HG02852 (cell line): ENCODE data around the gene MINDY4.

ENCODE experiments used
- ATAC-seq: cut with Tn5 transposase; IDR thresholded peaks from one replicate; pipeline ENCODE4 v1.9.1; 2021; ENCODE audit warnings: mild to moderate bottlenecking, moderate library complexity; ENCODE audit not compliant: unreplicated experiment

MINDY4 gene

DNA sequence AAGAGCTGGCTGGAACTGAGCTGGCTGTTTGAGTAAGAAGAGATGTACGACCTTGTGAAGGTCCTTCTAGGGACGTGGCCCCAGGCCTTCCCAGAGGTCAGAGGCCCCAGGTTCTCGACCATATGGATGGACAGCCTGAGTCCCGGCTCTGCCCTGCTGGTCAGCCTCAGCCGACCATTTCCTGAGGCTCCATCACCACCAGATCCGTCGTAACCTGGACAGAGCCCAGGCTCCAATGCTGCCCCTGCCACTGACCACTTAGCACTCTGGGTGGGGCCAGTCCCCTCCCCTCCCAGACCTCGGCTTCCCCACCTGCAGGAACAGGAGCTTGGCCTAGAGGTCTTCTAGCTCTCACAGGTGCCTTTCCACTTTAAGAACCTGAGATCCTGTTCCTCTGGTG is 29.9 kb upstream of the MINDY4 start:
- no peak for ATAC-seq

DNA sequence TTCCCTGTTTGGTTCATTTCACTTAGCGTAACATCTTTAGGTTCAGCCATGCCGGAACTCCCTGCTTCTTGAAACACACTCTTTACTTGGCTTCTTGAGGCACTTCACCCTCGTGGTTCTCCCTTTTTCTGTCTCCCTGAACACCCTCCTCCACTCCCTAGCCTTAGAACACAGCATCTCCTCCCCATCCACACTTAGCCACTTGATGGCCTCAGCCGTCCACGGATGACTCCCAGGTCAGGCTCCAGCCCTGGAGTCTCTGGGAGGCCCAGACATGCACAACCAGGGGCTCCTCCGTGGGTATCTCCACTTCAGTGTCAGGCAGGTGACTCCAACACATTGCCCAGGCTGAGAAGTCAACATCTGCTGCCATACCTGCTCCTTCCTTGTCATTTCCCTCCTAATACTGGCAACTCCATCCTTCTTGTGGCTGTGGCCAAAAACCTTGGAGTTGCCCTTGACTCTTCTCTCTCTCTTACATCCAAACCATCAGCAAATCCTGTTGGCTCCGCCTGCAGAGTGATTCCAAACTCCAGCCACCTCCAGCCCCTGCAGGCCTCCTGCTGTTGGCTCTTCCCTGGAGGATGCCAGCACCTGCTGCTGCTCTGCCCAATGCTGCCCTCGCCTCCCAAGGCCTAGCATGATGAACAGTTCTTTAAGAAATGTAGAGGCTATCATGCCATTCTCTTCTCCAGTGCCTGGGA is 27.7 kb upstream of the MINDY4 start:
- no peak for ATAC-seq

GRCh38 chr7:30744075-30744417 is 27.2 kb upstream of the MINDY4 start:
- no peak for ATAC-seq

DNA sequence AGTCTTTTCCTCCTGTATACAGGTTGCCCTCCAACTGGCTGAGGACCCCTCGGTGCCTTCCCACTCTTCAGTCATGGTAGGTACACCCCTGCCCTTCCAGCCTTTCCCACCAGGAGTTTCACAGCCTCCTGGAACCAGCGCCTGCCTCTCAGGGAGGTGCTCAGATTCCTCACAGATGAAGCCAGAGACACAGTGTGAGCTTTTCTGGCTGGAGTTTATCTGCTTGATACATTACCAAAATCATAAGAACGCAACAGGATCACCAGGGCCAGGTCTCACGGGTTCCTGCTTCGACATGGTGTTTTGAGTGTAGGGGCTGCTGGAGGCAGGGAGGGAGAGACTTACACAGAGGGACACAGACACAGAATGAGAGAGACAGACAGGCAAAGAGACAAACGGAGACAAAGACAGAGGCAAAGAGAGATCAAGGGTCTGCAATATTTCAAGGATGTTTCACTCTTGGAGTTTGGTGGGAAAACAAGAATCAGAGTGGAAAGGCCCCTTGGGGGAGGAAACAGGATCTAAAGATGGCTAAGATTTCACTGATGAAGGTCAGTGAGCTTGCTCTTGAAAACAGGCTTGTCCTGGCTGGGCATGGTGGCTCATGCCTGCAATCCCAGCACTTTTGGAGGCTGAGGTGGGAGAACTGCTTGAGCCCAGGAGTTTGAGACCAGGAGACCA is 25.8 kb upstream of the MINDY4 start:
- ATAC-seq, result no peak

DNA sequence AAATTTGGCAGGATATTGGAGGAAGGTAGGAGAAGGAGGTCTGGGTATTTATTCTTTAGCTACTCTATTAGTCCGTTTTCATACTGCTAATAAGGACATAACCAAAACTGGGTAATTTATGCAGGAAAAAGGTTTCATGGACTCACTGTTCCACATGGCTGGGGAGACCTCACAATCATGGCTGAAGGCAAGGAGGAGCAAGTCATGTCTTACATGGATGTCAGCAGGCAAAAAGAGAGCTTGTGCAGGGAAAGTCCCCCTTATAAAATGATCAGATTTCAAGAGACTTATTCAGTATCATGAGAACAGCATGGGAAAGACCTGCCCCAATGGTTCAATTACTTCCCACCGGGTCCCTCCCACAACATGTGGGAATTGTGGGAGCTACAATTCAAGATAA is 21.2 kb upstream of the MINDY4 start:
- ATAC-seq, result no peak

DNA sequence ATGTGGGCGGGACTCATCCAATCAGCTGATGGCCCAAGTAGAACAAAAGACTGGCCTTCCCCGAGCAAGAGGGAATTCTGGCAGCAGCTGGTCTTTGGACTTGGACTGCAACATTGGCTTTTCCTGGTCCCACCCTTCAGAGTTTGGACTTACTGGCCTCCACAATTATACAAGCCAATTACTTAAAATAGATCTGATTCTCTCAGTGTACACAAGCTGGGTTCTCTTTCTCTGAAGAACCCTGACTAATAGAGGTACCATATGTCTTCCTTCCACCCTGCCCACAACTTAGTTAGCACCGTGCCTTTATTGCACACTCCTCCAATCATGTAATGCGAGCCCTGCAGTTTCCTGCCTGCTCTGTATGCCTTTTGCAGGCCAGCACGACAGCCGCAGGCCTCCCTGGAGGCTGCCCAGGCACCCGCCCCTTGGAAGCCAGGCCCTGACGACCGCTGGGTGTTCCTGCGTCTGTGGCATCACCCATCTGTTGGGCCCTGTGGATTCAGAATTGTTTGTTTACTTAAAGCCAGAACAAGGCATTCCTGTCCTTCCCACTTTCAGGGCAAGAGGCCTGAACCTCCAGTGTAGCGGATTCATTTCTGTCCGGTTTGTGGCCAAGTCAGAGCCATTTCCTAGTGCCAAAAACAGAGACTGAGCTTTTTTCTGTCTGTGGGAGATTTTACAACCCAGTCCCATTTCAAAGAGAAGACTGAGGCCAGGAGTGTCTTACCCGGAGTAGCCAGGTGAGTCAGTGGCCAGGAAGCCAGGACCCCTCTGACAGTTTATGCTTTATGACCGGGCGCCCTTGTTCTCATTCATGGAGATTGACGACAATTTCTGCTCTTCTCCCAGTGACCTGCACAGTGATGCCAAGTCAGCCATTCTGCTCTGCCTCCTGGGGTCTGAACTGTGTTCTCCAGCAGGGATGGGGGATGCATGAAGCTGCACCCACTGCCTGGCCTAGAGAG is 20.2 kb upstream of the MINDY4 start:
- no peak for ATAC-seq

DNA sequence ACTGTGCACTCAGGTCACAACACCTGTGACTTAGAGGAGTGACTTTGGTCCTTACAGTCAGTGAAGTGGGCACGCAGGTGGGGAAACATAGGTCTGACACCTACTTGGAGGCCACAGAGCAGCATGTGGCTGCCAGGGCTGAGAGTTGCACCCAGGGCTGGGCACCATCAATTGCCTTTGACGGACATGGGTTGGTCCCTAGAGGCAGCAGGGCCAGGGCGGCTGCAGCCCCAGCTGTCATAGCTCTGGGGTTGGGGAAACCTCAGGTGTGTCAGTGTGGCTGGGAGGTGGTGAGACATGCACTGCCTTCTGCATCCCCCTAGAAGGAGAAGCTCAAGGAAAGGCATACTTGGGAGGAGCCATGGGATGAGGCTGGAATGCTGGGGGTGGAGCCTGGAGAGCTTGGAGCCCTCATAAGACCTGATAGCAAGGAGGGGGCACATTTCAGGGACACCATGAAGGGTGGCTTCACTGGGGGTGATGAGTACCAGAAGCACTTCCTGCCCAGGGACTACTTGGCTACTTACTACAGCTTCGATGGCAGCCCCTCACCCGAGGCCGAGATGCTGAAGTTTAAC is 19.4 kb upstream of the MINDY4 start, which contains the start of gene INMT:
TSS of gene INMT (plus strand) at position 440 of the 578 bp plus-strand sequence. CDS start at position 456, 16 bp downstream.
- no peak for ATAC-seq

DNA sequence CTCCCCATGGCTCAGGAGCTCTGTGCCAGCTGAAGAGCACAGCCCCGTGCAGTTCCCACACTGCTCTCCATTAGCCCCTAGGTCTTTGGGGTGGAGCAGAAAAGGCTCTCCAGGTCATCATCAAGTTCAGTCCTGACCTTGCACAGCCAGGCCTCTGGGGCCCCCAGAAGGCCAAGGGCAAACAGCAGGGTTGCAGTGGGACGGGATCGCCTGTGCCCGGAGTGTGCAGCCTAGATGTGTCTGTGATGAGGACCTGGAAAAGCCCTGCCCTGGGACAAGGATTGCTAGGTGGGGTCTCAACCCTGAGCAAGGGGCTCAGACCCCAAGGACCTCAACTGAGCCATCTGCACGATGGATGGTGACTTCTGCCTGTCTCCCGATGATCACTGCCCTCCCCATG is 18.7 kb upstream of the MINDY4 start:
- no peak for ATAC-seq

DNA sequence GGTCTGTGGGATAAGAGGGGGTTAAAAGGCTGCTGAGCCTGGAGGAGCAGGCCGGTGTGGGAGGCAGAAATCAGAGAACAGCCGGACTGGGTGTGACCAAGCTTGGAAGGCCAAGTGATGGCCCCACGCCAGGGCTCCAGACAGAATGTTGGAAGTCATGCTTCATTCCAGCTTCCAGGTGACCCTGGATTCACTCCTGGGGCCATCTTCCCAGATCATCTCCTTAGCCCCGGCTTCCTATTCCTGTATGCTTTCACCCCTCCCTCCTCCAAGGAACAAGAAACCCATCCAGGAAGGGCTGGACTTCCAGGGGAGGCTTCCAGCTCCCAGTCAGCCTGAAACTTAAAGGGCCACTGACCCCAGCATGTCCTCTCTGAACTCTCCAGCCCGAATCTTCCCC is 18.2 kb upstream of the MINDY4 start:
- ATAC-seq, result no peak

- ATAC-seq, result no peak
Measured at GRCh38 chr7:30754315-30754877, 16.8 kb upstream of the MINDY4 start.

DNA sequence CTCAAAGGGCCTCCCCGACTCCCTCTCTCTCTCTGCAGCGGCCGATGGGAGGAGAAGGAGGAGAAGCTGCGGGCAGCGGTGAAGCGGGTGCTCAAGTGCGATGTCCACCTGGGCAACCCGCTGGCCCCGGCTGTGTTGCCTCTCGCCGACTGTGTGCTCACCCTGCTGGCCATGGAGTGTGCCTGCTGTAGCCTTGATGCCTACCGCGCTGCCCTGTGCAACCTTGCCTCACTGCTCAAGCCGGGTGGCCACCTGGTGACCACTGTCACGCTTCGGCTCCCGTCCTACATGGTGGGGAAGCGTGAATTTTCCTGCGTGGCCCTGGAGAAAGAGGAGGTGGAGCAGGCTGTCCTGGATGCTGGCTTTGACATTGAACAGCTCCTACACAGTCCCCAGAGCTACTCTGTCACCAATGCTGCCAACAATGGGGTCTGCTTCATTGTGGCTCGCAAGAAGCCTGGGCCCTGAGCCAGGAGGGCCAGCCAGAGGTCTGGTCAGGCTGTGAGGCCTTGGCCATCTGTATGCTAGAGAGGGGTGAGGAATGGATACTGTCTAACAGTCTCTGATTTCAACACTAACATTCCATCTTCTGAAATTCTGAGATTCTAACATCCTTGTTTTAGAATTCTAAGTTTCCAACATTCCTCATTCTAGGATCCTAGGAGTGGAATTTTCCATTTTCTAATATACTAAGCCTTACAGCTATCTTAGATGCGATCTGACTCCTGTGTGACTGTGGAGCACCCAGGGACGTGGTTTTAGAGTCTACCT is 15.6 kb upstream of the MINDY4 start:
- ATAC-seq, result no peak

GRCh38 chr7:30757342-30757692 is 13.9 kb upstream of the MINDY4 start:
- no peak for ATAC-seq

DNA sequence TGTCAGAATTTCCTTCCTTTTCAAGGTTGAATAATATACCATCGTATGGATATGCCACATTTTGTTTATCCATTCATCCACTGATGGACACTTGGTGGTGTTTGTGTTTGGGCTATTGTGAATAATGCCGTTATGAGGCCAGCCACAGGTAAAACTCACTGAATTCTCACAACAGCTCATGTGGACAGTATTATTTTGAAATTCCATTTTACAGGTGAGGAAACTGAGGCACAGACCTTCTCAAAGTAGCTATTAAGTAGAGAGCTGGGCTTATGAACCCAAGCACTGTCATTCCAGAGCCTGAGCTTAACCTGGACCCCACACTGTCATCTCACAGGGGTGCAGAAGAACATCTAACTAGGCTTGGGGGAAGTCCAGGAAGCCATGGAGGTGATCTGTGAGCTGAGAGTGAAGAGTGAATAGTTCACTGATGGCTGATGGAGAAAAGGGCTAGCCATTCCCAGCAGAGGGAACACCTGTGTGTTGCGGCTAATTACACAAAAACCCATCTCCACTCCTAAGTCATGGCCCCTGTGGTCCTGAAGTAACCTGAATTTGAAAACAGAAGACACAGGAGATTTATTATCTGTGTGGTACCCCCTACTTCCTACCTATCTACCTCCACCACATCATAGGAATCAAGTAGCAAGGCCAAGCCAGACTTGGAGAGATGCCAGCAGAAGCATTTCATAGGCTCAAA is 10.6 kb upstream of the MINDY4 start:
- ATAC-seq, result no peak

DNA sequence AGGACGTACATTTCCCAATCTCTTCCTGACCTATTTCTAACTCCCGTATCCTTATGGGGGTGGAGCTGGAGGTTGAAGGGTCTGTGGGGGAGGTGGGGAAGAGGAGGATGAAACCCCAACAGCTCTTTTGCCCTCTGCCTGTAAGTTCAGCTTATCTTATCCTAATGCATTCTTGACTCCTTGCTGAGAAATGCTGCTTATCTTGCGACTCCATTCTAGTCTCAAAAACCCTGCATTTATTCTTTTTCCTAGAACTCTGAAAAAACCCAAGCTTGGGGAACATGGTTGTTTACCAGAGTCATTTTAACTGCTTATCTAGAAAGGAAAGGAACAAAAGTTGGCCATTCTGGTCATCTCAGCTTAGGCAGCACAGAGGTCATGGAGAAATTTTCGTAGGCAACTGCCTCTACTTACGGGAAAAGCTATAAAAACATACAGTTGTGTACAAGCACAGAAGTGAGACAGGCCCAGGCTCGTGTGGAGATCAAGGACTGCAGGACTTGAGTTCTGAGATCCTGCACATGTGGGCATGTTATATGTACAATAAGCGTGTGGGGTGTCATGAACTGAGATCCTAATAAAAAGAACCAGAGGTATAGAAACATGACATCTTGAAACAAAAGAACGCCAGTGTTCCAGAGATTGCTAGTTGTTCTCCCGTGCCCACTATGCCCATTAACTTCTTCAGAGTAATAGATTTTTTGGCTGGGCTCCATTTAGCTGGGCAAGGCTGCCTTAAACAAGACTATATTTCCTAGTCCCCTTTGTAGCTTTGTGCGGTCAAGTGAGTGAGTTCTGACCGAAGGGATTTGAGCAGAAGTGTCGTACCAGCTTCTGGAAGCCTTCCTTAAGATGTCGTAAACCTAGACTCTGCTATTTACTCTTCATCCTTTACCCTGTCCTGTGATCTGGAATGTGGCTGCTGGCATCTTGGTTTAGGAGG is 9.7 kb upstream of the MINDY4 start:
- ATAC-seq, result no peak

GRCh38 chr7:30764030-30764975 is 6.9 kb upstream of the MINDY4 start:
- peak; percentile 95 for ATAC-seq

- no peak for ATAC-seq
Measured at GRCh38 chr7:30765408-30765807, 5.8 kb upstream of the MINDY4 start.

DNA sequence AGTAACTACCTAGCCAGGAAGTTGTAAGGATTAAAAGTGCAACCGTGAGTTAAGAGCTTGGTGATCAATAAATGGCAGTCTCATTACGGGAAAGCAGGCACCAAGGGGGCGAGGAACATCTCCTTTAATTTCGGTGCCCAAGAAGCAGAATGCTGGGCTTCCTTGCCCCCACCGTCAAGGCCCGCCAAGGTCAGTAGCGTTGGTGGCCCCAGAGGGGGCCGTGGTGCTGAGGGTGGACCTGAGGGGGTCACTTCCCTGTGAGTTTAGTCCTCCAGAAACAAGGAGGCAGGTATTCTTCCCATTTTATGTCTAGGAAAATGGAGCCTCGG is 408 bp upstream of the MINDY4 start:
- no peak for ATAC-seq
